Neural progenitor cell (in vitro differentiated cells): ENCODE results near the gene IRF8.

Source experiments
- CTCF ChIP-seq: fragments of 200-600 bp; sonication (generic); IDR thresholded peaks from 2 replicates; pipeline ENCODE4 v1.5.1; 2017; ENCODE audit warnings: antibody characterized with exemption, mild to moderate bottlenecking
- EZH2 ChIP-seq: fragments of 200-600 bp; sonication (generic); IDR thresholded peaks from 2 replicates; pipeline ENCODE4 v1.6.1; 2017; ENCODE audit warnings: antibody characterized with exemption, mild to moderate bottlenecking, moderate library complexity
- EZH2phosphoT487 ChIP-seq: fragments of 200-600 bp; sonication (generic); IDR thresholded peaks from 2 replicates; pipeline ENCODE4 v1.6.1; 2017; ENCODE audit warnings: antibody characterized with exemption

GRCh38 chr16:85882181-85882810 lies 16.7 kb upstream of the IRF8 start:
- TF ChIP-seq CTCF, result no peak
- TF ChIP-seq EZH2phosphoT487, result no peak
- no peak for TF ChIP-seq EZH2
